Endothelial cell of umbilical vein (primary cell): ENCODE measurements around the gene ZNF668. TPM values are rescaled to one million over a fixed set of nuclear protein-coding genes. Genes with fewer than 3 reads are reported as not detected.

ENCODE experiments used
- BruUV-seq: library from RNA; stranded (reverse); fragments of 400-500 nt; replicated peaks from 2 replicates; lab custom pipeline; 2021; lab: Mats Ljungman, UMichigan
- CTCF ChIA-PET: fragments of 300-600, 350-600 bp; sonication (Branson Sonifier 250); formaldehyde crosslinking; loops from one replicate; lab custom pipeline; 2021; ENCODE audit warnings: antibody characterized with exemption, inconsistent platforms; lab: Charles Lee
- POLR2A ChIA-PET: fragments of 300-600, 350-600 bp; sonication (Branson Sonifier 250); formaldehyde crosslinking; loops from one replicate; lab custom pipeline; 2021; ENCODE audit warnings: antibody characterized with exemption, inconsistent platforms; lab: Charles Lee
- DNase-seq: peaks from one replicate; pipeline ENCODE4 v3.0.0-alpha.2; 2011; ENCODE audit warnings: low read depth, low spot score
- FAIRE-seq: peaks from 2 replicates; lab custom pipeline; 2011; peaks lifted over from hg19 to GRCh38; lab: Jason Lieb, UNC
- H2AFZ ChIP-seq: 2 replicates; pipeline ENCODE4 v1.6.0; 2012; ENCODE audit warnings: low read depth, low read length, control low read depth, inconsistent platforms
- H3K27ac ChIP-seq: 2 replicates; pipeline ENCODE4 v1.5.1; 2011; ENCODE audit warnings: low read depth, mild to moderate bottlenecking, control low read depth, low read length, moderate library complexity; ENCODE audit not compliant: insufficient read depth
- H3K27me3 ChIP-seq, 2 experiments: 2 replicates each; pipeline versions ENCODE4 v1.6.0 to v1.6.1; 2011; ENCODE audit warnings: low read length in 2 of 2, mixed read lengths in 1 of 2; ENCODE audit not compliant: control insufficient read depth in 2 of 2, insufficient read depth in 2 of 2
- H3K36me3 ChIP-seq, 2 experiments: 2 replicates in 1 of 2; 3 replicates in 1 of 2; pipeline ENCODE4 v1.5.1; 2011; ENCODE audit warnings: low read length in 2 of 2, mild to moderate bottlenecking in 1 of 2, moderate library complexity in 1 of 2; ENCODE audit not compliant: control insufficient read depth in 2 of 2, insufficient read depth in 2 of 2; ENCODE audit errors: extremely low read depth in 1 of 2
- H3K4me1 ChIP-seq: 3 replicates; pipeline ENCODE4 v1.5.1; 2011; ENCODE audit warnings: mild to moderate bottlenecking, low read length; ENCODE audit not compliant: control insufficient read depth, insufficient read depth; ENCODE audit errors: extremely low read depth
- H3K4me2 ChIP-seq: 2 replicates; pipeline ENCODE4 v1.6.1; 2011; ENCODE audit warnings: low read length, control low read depth, mixed read lengths; ENCODE audit not compliant: insufficient read depth
- H3K4me3 ChIP-seq, 3 experiments: fragments of 200-600 bp in 1 of 3; sonication (generic), shearing (Covaris generic) in 1 of 3; replicated peaks in 1 of 3; 2 replicates each; pipeline ENCODE4 v1.5.1; 2011 to 2016; ENCODE audit warnings: control low read depth in 3 of 3, low read length in 3 of 3, mild to moderate bottlenecking in 2 of 3, inconsistent platforms in 1 of 3, low read depth in 1 of 3, moderate library complexity in 1 of 3; ENCODE audit not compliant: insufficient read depth in 1 of 3
- H3K79me2 ChIP-seq: 2 replicates; pipeline ENCODE4 v1.6.0; 2012; ENCODE audit warnings: low read length, inconsistent platforms; ENCODE audit not compliant: control insufficient read depth, insufficient read depth
- H3K9ac ChIP-seq: replicated peaks from 2 replicates; pipeline ENCODE3; 2011; ENCODE audit warnings: low read length, control low read depth; ENCODE audit not compliant: insufficient read depth; ENCODE audit errors: extremely low read depth
- H3K9me1 ChIP-seq: replicated peaks from 3 replicates; pipeline ENCODE4 v1.6.0; 2011; ENCODE audit warnings: mild to moderate bottlenecking, low read length; ENCODE audit not compliant: control insufficient read depth, insufficient read depth; ENCODE audit errors: extremely low read depth
- H3K9me3 ChIP-seq: replicated peaks from 2 replicates; pipeline ENCODE4 v1.5.1; 2012; ENCODE audit warnings: low read length, inconsistent platforms; ENCODE audit not compliant: control insufficient read depth, insufficient read depth
- H4K20me1 ChIP-seq: replicated peaks from 2 replicates; pipeline ENCODE3; 2011; ENCODE audit warnings: mild to moderate bottlenecking, low read length; ENCODE audit not compliant: control insufficient read depth, insufficient read depth; ENCODE audit errors: extremely low read depth
- FOS ChIP-seq: IDR thresholded peaks from 2 replicates; pipeline ENCODE4 v1.6.1; 2011; ENCODE audit warnings: mild to moderate bottlenecking, low read length, moderate library complexity, borderline replicate concordance; ENCODE audit not compliant: insufficient read depth
- GATA2 ChIP-seq: IDR thresholded peaks from 2 replicates; pipeline ENCODE4 v1.7.0; 2011; ENCODE audit warnings: low read depth, mild to moderate bottlenecking, moderate library complexity, mixed read lengths, low read length; ENCODE audit not compliant: insufficient read length, insufficient read depth
- JUN ChIP-seq: IDR thresholded peaks from 2 replicates; pipeline ENCODE4 v1.6.1; 2011; ENCODE audit warnings: borderline replicate concordance, low read depth; ENCODE audit not compliant: insufficient read length, insufficient read depth
- MYC ChIP-seq: IDR thresholded peaks from one replicate; pipeline ENCODE4 v1.6.1; 2011; ENCODE audit warnings: mild to moderate bottlenecking, low read depth, low read length
- POLR2A ChIP-seq: IDR thresholded peaks from 2 replicates; pipeline ENCODE4 v1.6.1; 2012; ENCODE audit warnings: low read depth, mild to moderate bottlenecking, control low read depth, low read length
- dilution Hi-C: fragments of 300-500 bp; cut with MboI; formaldehyde crosslinking; loops from one replicate; pipeline ENCODE4 v1.15.0; 2019; ENCODE audit warnings: low sequenced_read_pairs; ENCODE audit not compliant: extremely low pct_ligation_motif_present
- intact Hi-C: fragments of 100-400 bp; cut with micrococcal nuclease; formaldehyde crosslinking; loops from one replicate; pipeline ENCODE4 v1.10.0; 2022
- polyA plus RNA-seq, 4 experiments: library from polyadenylated mRNA; depleted of rRNA in 3 of 4; stranded (reverse) in 3 of 4; unstranded in 1 of 4; fragments of >200 nt; gene quantifications; 2 replicates each; pipeline versions ENCODE4 v1.2.1 to v1.2.3, GENCODE V29; 2011 to 2012; ENCODE audit warnings: missing spikeins in 1 of 4
- total RNA-seq: library from RNA; stranded (reverse); gene quantifications from 2 replicates; pipeline ENCODE4 v1.2.3, GENCODE V29; 2021
- TF ChIP-seq, protein P1 (sequence below), 2 donors: IDR thresholded peaks; 1 replicate in 1 of 2; 2 replicates in 1 of 2; pipeline ENCODE4 v1.5.1; 2011; ENCODE audit warnings: low read length in 2 of 2, mild to moderate bottlenecking in 2 of 2, moderate library complexity in 2 of 2, control low read depth in 1 of 2, inconsistent platforms in 1 of 2, low read depth in 1 of 2; ENCODE audit not compliant: insufficient read depth in 1 of 2; ENCODE audit errors: extremely low read depth in 1 of 2

Gene ZNF668
- total and polyA plus RNA-seq, 2 donors (not counting 3 experiments of a cell fraction or from before 2014, with no cell fraction given): 11.8 to 13.3 TPM

DNA sequence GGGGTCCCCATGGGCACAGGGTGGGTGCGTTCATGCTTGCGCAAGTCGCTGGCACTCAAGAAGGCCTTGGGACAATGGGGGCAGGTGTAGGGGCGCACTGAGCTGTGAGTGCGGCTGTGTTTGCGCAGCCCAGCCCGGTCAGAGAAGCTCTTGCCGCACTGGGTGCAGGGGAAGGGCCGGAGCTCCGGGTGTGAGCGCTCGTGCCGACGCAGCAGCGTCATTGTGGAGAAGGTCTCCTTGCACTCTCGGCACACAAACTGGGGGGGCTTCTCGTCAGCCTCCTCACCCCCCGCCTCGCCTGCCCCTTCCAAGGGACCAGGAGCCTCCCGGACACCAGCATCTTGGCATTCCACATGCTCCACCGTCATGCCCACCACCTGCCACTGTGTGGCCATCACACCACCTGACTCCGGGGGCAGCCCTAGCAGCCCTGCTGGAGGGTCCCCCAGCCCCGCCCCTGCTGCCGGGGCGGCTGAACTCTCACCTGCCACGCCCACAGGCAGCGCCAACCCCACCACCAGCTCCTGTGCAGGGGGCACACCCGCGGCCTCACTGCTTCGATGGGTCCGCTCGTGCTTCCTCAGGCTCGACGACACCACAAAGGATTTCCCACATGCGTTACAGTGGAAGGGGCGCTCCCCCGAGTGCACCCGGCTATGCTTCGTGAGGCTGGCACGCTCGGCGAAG lies 12.8 kb downstream of the ZNF668 start:
- Histone ChIP-seq H3K27ac (no peak overlapping the region), H3K4me3 (no peak overlapping the region), H3K4me2 (no peak overlapping the region), H2AFZ (no peak overlapping the region), H3K36me3 (peaks cover 0 to 19% of the 10 kb centered on the region in 2 experiments), H3K4me1 (peaks cover 10% of the 10 kb centered on the region), H3K9ac (no peak overlapping the region), H3K9me1 (no peaks in the 10 kb centered on the region), H4K20me1 (no peaks in the 10 kb centered on the region), H3K79me2 (peaks cover 1% of the 10 kb centered on the region), H3K9me3 (no peaks in the 10 kb centered on the region), H3K27me3 (no peaks in the 10 kb centered on the region)
- no peak for TF ChIP-seq GATA2
- TF ChIP-seq JUN: no peak
- TF ChIP-seq MYC: no peak
- no peak for TF ChIP-seq POLR2A
- ChIA-PET CTCF (interaction anchor here (0.6 to 1.8 kb wide), 2 partner anchors 33 to 113 kb away, joined by 3 to 5 read pairs; partner anchors contain the start of gene VKORC1), POLR2A (no interaction called here)
- FAIRE-seq: no peak
- BruUV-seq: no TSS peak
- DNase-seq: no peak
- intact Hi-C loops: no loop called here
- dilution Hi-C loops: no loop called here

DNA sequence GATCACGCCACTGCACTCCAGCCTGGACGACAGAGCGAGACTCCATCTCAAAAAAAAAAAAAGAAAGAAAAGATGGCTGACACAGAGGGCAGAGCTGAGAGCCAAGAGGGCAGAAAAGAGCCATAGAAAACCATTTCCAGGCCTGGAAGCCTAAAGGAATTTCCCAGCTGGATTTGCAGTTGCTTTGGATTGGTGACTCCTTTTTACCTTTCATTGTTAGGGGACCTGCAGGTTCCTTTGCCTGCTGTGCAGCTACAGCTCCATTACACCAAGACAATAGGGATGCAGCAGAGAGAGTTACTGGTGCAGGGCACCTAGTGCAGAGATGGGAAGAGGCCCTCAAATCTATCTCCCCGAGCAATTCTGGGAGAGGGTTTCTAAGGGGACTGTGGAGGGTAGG lies 18.4 kb downstream of the ZNF668 start:
- Histone ChIP-seq H2AFZ (no peak overlapping the region), H3K9ac (no peak overlapping the region), H3K4me3 (no peak overlapping the region), H3K9me1 (no peaks in the 10 kb centered on the region), H3K79me2 (no peaks in the 10 kb centered on the region), H3K36me3 (peaks cover 0 to 2% of the 10 kb centered on the region in 2 experiments), H3K4me1 (peaks cover 2% of the 10 kb centered on the region), H4K20me1 (no peaks in the 10 kb centered on the region), H3K27me3 (no peaks in the 10 kb centered on the region), H3K4me2 (no peak overlapping the region), H3K27ac (no peak overlapping the region), H3K9me3 (no peaks in the 10 kb centered on the region)
- DNase-seq (no peak), FAIRE-seq (no peak)
- intact Hi-C loops (no loop called here), dilution Hi-C loops (no loop called here)
- ChIA-PET POLR2A (interaction anchor here (0.7 kb wide), 2 partner anchors 87 to 805 kb away, joined by 4 to 6 read pairs; no protein-coding TSS in a partner anchor), CTCF (no interaction called here)
- BruUV-seq: no TSS peak
- TF ChIP-seq POLR2A (no peak), FOS (no peak)
- TF ChIP-seq, protein P1, sequence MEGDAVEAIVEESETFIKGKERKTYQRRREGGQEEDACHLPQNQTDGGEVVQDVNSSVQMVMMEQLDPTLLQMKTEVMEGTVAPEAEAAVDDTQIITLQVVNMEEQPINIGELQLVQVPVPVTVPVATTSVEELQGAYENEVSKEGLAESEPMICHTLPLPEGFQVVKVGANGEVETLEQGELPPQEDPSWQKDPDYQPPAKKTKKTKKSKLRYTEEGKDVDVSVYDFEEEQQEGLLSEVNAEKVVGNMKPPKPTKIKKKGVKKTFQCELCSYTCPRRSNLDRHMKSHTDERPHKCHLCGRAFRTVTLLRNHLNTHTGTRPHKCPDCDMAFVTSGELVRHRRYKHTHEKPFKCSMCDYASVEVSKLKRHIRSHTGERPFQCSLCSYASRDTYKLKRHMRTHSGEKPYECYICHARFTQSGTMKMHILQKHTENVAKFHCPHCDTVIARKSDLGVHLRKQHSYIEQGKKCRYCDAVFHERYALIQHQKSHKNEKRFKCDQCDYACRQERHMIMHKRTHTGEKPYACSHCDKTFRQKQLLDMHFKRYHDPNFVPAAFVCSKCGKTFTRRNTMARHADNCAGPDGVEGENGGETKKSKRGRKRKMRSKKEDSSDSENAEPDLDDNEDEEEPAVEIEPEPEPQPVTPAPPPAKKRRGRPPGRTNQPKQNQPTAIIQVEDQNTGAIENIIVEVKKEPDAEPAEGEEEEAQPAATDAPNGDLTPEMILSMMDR (IDR thresholded peaks at IDR 0.05; ENCODE audit: extremely low read depth in 1 of 2, insufficient read depth in 1 of 2, low read depth in 1 of 2, low read length in 2 of 2): no peak
